GM18858 (cell line): ENCODE measurements around the gene PCSK2.
A peak's percentile ranks its signal among the peaks of the same experiment; 100 is the strongest.

Source experiments
- ATAC-seq: cut with Tn5 transposase; IDR thresholded peaks from one replicate; pipeline ENCODE4 v1.9.1; 2021; ENCODE audit not compliant: unreplicated experiment

The PCSK2 gene

DNA sequence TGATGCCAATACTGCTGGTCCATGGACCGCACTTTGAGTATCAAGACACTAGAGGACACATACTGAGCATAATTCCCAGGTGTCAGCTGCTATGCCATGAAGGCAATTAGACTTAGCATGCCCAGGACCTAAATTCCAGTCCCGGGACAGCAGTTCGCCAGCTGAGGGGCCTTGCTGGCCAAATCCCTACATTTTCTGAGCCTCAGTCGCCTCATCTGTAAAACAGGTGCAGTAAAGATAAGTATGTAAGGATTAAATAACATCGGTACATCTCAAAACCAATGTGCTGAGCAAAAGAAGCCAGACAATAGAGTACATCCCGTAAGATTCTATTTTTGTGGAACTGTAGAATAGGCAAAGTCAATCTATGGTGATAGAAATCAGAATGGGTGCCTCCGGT lies 303.3 kb downstream of the PCSK2 start:
- ATAC-seq: no peak

DNA sequence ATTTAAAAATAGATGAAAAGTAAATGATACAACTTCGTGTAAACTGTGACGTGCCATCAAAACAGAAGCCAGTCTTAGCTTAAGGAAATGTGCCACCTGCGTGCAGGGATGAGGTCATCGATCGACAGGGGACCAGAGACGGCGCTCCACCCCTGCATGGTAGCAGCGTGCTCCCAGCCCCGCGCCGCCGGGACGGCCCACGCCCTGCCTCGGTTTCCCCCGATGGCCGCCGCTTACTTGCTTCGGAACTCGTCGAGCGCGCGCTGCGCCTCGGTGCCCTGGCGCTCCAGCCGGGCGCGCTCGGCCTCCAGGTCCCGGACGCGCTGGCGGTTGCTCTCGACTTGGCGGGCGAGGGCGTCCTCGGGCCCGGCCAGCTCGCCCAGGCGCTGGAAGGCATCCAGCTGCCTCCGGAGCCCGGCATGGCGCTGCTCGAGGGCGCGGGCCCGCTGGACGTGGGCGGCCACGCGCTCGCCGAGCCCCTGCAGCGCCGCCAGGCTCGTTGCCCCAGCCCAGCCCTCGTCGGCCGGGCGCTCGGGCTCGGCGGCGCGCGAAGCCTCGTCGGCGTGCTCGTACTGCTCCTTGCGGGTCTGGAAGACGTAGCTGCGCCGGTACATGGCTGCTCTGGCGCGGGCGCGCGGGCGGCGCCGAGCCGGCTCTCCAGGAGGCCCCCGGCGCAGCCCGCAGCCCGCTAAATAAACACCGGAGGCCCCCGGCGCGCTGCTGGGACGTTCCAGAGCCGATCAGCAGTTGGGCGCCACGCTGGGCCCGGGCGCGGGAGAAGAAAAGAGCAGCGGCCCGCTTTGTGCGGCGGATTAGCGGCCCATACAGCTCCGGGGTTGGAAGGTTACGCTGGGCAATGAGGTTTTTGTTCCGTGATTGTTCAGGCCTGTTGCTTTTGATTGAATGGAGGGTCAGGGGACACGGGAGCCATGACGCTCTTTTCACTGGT lies 304.1 kb downstream of the PCSK2 start, which contains the start of gene BFSP1:
BFSP1 (minus strand) TSS at position 664 of the 949 bp plus-strand sequence; CDS start at position 614, 50 bp downstream.
- peak; percentile 49 for ATAC-seq

DNA sequence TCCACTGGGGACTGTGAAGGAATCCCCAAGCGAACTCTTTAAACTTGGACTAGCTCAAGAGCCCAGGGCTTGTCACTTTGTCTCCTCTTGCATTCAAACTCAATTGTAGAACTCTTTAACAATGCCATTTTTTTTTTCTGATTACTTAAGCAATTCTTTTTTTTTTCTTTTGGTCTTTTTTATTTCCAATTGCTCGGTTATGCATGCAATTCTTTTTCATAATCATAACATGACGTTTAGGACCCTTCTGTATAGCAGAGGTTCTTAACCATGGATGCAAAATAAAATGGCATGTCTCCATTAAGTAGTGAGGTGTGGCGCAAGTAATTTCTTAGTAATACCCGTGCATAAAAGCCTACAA lies 304.8 kb downstream of the PCSK2 start:
- ATAC-seq: no peak

DNA sequence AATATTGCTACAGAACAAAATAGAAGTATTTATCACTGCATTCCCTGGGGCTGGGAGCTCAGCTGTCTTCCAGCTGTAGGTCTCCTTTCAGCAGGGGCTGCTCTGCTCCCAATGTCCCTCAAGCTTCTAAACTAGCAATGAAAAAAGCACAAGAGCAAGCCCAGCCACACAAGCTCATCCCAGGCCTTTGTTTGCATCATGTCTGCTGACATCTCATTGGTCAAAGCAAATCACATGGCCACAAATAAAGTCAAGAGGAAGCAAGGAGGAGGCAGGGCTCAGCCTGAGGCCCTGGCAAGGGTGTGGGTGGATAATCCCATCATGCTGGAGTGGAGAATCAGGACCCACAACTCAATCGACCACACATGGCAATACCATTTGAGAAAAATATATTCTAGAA lies 306.6 kb downstream of the PCSK2 start:
- no peak for ATAC-seq

DNA sequence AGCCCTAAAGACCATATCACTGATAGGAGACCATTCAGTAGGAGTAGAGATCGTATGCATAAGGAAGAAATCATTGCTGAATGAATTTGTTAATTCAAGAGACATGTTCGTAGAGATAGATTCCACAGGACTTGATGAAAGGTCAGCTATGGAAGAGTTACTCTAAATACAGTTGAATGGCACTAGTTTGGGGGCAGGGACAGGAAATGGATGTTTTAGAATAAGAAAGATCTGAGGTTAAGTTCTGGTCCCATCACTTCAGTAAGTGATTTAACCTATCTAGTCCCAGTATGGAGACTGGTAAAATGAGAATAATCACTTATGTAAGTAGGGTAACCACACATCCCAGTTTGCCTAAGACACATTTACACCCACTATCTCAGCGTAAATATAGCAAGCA lies 307.2 kb downstream of the PCSK2 start:
- no peak for ATAC-seq
